Amniotic stem cell (primary cell): ENCODE results near the gene FGD5.

Experiments
- DNase-seq: peaks from one replicate; lab custom pipeline; 2025; lab: John Stamatoyannopoulos, UW

Gene FGD5

GRCh38 chr3:14788644-14789043 is 30.1 kb upstream of the FGD5 start:
- no peak for DNase-seq

DNA sequence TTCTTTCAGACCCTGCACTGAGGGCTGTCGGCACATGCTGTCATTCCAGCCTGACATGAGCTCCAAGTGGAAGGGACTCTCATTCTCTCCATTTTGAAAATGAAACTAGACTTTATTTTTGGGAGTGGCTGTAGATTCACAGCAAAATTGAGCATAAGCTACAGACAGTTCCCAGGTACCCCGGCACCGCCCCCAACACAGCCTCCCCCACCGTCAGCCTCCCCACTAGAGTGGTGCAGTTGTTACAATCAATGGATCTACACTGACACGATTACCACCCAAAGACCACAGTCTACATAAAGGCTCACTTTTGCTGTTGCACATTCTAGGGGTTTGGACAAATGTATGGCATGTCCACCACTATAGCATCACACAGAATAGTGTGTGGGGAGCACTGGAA is 29.5 kb upstream of the FGD5 start:
- DNase-seq = no peak

- DNase-seq = no peak
These were observed 29.0 kb upstream of the FGD5 start for GRCh38 chr3:14789640-14790285.

DNA sequence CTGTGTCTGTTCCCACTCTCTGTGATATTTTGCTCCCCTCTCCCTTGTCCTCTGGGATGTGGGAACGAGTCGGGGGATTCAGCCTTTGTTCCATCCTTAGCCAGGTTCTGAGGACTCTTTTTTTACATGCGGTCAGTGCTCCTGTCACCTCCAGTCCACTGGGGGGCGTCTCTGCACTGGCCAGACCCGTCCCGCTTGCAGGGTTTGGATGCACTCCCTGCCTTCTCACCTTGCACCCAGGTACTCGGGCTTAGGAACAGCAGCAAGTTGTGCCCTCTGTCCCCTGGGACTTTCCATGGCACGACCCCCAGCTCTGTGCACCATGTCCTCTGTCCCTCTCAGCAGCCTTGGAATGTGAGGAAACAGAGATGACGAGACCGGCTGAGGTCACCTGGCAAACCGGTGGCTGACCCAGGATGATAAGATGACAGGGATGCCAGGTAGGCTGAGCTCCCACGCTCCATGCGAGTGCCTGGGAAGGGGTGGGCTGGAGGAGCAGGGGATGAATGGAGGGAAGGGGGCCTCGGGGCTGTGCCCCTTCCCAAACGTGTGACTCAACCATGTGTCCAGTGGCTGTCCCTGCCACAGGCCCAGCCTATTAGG is 27.3 kb upstream of the FGD5 start:
- no peak for DNase-seq

GRCh38 chr3:14792691-14793121 is 26.1 kb upstream of the FGD5 start:
- DNase-seq = no peak

DNA sequence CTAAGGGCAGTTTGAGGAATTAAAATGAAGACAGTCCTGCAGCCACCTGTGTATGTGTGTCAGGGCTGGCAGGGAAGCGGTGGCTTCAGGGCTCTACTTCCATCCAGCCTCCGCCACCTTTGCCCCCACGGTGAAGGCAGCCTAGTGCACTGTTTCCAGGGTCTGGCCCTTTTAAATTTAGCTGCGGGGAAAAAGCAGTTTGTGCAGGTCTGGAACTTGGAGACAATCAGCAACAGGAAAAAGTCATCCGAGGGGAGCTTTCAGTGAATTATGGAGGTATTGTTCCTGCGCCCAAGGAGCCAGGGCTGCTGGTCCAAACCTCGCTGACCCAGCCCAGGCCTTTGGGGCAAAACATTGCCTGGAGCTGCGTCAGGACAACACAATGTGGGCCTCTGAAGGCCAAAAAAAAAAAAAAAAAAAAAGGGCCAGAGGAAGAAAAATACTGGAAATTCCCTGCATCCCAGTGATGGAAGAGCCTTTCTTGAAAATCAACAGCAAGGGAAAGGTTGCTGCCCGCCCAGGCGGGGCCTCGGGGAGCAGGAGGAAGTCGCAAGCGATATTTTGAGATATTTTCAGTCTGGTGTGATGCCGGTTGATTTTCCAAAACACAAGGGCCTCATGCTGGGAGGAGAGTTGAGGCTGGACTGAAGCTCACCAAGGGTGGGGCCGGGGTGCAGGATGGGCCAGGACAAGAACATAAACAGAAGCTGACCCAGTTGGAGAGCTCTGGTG is 25.5 kb upstream of the FGD5 start:
- DNase-seq = no peak

GRCh38 chr3:14793858-14794234 is 24.9 kb upstream of the FGD5 start:
- no peak for DNase-seq

GRCh38 chr3:14794435-14794834 is 24.3 kb upstream of the FGD5 start:
- DNase-seq = no peak

DNA sequence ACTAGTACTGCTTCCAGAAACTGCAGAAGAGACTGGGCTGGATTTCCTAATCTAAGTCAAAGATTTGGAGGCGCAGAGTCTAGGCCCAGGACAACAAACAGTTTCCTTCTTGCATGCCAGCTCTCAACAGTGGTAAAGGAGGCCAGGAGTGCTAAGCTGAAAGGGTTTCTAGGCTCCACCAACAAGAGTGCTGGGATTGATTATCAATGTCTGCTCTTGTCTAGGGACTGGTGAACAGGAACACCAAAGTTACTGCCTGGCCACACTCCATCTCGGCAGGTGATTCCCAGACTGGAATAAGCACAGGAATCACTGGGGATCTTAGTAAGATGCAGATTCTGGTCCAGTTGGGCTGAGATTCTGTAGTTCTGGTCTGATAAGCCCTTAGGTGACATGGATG is 22.8 kb upstream of the FGD5 start:
- no peak for DNase-seq

DNA sequence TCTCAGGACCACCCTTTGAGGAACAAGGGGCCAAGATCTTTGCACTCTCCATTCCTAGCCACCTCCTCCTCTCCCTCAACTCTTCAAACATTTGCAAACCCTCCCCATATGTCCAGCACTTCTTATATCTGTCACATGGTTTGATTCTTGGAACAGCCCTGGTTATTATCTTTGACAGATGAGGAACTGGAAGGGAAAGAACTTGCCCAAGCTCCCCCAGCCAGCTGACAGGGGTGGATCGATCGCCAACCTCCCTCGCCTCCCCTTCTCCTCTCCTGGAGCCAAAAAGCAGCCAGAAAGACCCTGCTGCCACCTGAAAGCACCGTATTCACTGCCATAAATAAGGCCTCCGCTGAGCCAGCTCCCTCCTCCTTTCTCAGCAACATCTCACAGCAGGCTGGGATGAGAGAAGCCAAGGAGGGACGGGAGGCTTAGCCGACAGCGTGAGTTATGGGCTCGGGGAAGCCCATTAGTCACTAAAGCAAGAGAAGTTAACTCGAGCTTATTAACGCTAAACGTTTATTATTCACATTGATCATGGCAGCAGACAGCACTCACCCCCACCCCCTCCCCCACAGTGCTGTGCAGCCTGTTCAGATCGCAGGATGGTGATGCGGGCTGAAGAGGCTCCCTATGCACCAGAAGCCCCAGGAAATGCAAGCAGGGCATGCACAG is 22.2 kb upstream of the FGD5 start:
- no peak for DNase-seq

DNA sequence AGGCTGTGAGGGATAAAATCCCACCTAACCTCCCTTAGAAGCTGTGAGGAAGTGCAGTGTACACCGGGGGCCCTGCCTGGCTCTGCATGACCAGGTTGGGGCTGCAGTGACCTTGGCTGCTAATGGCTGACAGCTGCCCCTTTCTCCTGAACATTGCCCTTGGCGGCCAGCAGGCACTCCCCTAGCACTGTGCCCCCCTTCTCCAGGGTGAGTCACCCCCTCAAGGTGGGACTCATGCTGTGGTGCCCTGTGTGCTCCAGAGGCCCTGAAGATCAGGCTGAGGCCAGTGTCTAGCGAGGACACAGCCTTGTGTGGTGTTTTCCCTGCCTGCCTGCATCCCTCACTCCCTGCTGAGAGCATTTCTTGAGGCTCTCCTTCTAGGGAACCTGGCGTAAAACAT is 21.0 kb upstream of the FGD5 start:
- no peak for DNase-seq

GRCh38 chr3:14798231-14798630 is 20.5 kb upstream of the FGD5 start:
- no peak for DNase-seq

DNA sequence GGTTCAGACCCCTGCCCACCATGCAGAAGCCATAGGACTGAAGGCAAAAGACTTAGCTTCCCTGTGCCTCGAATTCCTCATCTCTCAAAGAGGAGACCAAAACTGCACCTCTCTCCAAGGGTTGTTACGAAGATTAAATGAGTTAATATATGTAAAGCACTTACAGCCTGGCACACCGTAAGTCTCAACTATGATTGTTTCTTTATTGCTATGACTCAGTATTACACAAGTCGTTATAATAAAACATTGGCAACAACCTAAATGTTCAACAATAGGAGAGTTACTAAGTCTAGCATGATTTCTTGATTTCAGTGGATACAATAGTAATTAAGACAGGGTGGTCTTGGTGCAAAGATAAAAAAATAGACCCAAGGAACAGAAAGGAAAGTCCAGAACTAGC is 19.6 kb upstream of the FGD5 start:
- DNase-seq = no peak

DNA sequence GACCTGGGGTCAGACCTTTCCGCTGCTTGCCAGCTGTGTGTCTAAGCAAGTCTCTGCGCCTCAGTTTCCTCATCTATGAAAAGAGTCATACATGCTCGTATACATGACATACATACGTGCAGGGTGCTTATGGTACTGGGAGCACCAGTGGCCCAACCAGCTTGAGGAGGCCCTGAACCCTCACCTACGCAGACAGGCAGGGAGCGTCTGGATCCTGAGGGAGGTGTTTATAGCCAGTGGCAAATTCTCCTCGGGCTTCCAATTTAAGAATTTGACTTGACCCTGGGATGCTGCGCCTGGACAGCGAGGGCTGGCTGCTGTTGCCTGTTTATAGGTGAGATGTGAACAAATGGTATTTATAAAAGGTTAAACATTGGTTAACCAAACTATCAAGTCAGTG is 17.7 kb upstream of the FGD5 start:
- DNase-seq = no peak

GRCh38 chr3:14801668-14802380 is 16.9 kb upstream of the FGD5 start:
- no peak for DNase-seq

DNA sequence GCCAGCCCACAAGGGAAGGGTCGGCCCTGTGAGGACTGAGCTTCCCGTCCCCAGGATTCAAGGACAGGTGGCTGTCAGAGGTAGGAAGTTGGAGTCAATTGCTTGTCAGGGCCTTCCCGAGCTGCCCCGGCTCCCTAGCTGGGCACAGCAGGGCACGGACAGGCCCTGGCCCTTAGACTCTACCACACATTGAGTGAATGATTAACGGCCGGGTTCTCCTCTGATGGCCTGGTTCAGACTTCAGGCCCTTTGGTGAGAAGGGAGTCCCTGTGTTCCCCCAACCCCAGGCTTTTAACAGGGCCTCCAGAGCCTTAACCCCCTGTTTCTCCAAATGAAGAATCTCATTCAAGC is 16.4 kb upstream of the FGD5 start:
- no peak for DNase-seq

DNA sequence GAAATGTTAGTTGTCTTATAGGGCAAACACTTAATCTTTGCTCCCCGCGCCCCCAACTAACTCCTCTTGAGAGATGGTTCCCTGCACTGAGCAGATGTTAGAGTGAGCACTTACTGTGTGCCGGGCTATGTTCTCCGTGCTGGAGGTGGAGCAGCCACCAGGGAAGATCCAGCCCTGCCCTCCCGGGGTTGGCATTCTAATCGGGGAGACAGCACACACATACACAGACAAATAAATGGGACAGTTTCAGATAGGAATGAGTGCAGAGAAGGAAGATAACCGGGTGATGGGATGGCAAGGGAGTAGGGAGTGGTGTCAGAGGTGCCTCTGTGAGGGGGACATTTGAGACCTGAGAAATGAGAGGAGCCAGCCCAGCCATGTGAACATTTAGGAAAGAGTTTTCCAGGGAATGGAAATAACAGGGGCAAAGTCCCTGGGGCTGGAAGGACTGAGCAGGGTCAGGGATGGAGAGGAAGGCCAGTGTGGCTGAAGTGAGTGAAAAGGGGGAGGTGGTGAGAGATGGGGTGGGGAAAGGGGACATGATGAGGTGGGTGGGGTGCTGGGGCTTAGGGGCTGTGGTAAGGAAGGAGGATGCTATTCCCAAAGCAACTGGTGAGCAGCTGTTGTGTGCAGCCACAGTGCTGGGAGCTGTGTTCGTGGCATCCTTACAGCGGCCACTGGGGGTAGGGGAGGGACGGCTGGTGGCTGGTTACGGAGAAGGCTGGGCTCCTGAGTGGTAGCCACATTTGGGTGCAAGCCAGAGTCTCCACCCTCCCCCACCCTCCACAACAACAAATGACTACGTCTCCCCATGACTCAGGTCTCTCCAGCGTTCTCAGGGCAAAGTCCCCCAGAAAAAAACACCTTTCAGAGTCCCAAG is 15.4 kb upstream of the FGD5 start:
- no peak for DNase-seq

GRCh38 chr3:14803981-14804834 is 14.6 kb upstream of the FGD5 start:
- no peak for DNase-seq

- DNase-seq = no peak
These were observed 13.7 kb upstream of the FGD5 start for GRCh38 chr3:14804835-14805780.
